ENCODE data around the gene CYP3A4. TPM values are rescaled to one million over a fixed set of nuclear protein-coding genes. Genes with fewer than 3 reads are reported as not detected.

CYP3A4 gene
- total RNA-seq, 1 experiment from 2014 or later: not detected

DNA sequence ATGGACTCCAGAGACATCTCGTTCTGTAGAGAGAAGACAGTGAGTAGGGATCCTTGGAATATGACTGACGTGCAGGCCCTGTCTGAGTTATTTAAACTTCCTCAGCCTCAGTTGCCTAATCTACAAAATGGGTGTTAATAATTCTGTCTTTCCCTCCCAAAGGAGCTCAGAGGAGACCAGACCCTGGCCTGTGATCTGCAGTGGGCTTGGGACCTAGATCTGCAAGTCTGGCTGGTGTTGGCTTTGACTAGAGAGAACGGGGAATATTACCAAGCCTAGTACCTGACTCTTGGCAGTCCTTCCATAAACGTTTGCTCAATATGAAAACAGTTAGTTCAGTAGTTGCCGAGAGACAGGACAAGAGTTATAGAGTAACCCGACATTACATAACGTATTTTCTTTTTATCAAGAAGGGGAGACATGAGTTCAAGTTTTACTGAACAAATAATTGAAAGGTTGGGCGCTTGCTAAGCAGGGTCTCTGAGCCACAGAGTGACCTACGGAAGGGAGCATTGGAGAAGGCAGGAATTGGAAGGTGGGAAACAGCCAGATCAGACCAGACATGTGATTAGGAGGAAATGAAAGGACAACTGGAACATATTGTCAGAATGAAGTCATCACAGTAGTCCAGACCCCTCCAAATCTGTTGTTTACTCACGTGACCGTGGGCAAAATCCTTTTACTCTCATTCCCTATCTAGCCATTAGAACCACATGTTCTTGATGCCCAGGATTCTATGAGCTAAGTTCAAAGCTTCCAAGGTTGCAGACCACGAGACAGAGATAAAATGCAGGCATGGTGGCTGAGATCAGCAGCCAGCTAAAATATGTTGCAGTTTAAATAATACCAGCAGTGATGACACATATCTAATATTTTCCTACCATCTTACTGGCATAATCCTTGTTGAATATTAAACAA is 10.9 kb upstream of the CYP3A4 start:
- no peak overlapping the region; a peak in 1 of 7 replicates for H3K27ac Mint-ChIP-seq
- no peaks in the 10 kb centered on the region for H3K4me1 ChIP-seq (ENCODE audit: insufficient read depth, low read length)

More for the DNA sequence above, 10.9 kb upstream of the CYP3A4 start:
- H2BK20ac ChIP-seq (ENCODE audit: low read depth, low read length, poor library complexity, severe bottlenecking): no peak overlapping the region
- H3K23ac ChIP-seq (ENCODE audit: insufficient read length, low read depth, low read length): no peak overlapping the region
- no peaks in the 10 kb centered on the region for H3K27me3 ChIP-seq (ENCODE audit: insufficient read depth, low read length)
- H3K27me3 Mint-ChIP-seq (ENCODE audit: low read depth): peaks cover 11% of the 10 kb centered on the region
- no peaks in the 10 kb centered on the region for H3K4me1 Mint-ChIP-seq
- whole genome bisulfite sequencing (ENCODE audit: extremely low coverage, insufficient read length, low lambda C conversion rate): no CpG with 5 or more reads among the region's 12 CpGs
- no peak overlapping the region for H4K8ac ChIP-seq (replicated peaks; ENCODE audit: insufficient read length, low read depth, low read length)
- H4K20me1 ChIP-seq (ENCODE audit: control insufficient read depth, insufficient read depth, insufficient read length): no peaks in the 10 kb centered on the region
- no peak overlapping the region for H2AK5ac ChIP-seq (ENCODE audit: insufficient read length, low read length)
- no peaks in the 10 kb centered on the region for H3K23me2 ChIP-seq (ENCODE audit: insufficient read length, low read depth, low read length, poor library complexity, severe bottlenecking)
- no peak overlapping the region for H3K14ac ChIP-seq (ENCODE audit: insufficient read depth, low read length)
- H3K9me3 ChIP-seq (ENCODE audit: control insufficient read depth, low read depth, low read length): no peaks in the 10 kb centered on the region
- H2BK12ac ChIP-seq (ENCODE audit: insufficient read length, low read depth, low read length): peak overlapping the region; percentile 35
- no peaks in the 10 kb centered on the region; a peak in 2 of 5 replicates for H3K9me3 Mint-ChIP-seq
- H2BK5ac ChIP-seq (ENCODE audit: insufficient read length, low read length): no peak overlapping the region
- no peak overlapping the region for H4K91ac ChIP-seq (ENCODE audit: insufficient read length, low read depth, low read length)
- H4K5ac ChIP-seq (ENCODE audit: insufficient read length, low read depth, low read length): no peak overlapping the region
- H2BK15ac ChIP-seq (ENCODE audit: low read depth, low read length): no peak overlapping the region
- H3K79me2 ChIP-seq (ENCODE audit: insufficient read depth, low read length): no peaks in the 10 kb centered on the region
- H3K18ac ChIP-seq (ENCODE audit: insufficient read length, low read depth, low read length): no peak overlapping the region
- H3K4me2 ChIP-seq (ENCODE audit: insufficient read depth, insufficient read length, low read length): no peak overlapping the region
- no peak overlapping the region for H3K27ac ChIP-seq (ENCODE audit: insufficient read length, low read depth, low read length)
- H3K9ac ChIP-seq (ENCODE audit: extremely low read depth, insufficient read length, low read length): no peak overlapping the region
- no peak for DNase-seq
- H3K36me3 Mint-ChIP-seq (ENCODE audit: insufficient read depth in 1 of 3, low read depth in 3 of 3): no peaks in the 10 kb centered on the region
- H3T11ph ChIP-seq (ENCODE audit: low read length): no peak overlapping the region
- no peak overlapping the region for H2BK120ac ChIP-seq (ENCODE audit: low read depth, low read length, poor library complexity, severe bottlenecking)
- no peak overlapping the region for H3K4me3 Mint-ChIP-seq
- no peaks in the 10 kb centered on the region for H3K79me1 ChIP-seq (ENCODE audit: insufficient read depth, low read depth, low read length, poor library complexity, severe bottlenecking)
- no peak overlapping the region for H3K4ac ChIP-seq (ENCODE audit: low read depth, low read length)
- no peak overlapping the region for H3K56ac ChIP-seq (ENCODE audit: insufficient read length, low read depth, low read length)
- H2AFZ ChIP-seq (ENCODE audit: low read length): no peak overlapping the region
- no peak for TF ChIP-seq CTCF (conservative IDR thresholded peaks at IDR 0.05)
